Cerebellar cortex (tissue), 1 donor: ENCODE results near the gene ARHGEF37.
"Not testable (repeated sequence)": the region's sequence is repeated elsewhere in the genome, so short reads cannot be mapped to it uniquely, and the experiment has no call there.

Experiments
- DNase-seq: peaks from one replicate; pipeline ENCODE4 v3.0.0-alpha.2; 2015; ENCODE audit warnings: low spot score

The ARHGEF37 gene

DNA sequence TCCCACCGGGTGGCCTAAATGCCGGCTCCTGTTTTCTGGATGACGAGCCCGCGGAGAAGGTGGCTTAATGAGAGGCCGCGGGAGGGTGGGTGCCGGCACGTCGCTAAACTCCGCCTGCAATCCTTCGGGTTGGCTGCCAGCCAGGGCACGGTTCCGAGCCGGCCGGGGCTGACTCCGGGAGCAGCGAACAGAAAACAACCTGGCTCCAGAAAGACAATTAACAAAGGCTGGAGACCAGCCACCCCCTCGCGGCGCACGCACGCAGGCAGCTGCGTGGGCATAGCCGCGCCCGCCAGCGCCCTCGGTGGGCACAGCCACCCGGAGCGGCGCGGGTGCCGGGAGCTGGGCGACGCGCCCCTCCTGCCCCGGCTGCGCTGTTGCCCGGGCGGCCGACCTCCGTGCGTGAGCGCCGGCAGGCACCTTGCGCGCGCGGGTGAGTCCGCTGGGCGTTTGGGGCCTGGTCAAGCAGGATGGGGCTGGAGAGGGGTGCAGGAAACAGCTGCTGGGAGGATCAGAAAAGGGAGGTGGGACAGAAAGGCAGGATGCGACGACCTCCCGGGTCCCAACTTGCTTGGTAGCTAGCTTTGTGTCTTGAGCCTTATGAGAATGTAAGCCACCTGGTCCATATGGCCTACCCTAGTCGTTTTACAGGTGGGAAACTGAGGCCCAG, at the start of gene ARHGEF37:
ARHGEF37 (plus strand) TSS at position 307 of the 670 bp plus-strand sequence. CDS start 16,272 bp downstream, outside the sequence.
- peak; percentile 73 for DNase-seq

GRCh38 chr5:149532413-149532812, 48.9 kb upstream of the ARHGEF37 start:
- DNase-seq = no peak

- not testable (repeated sequence) for DNase-seq
These were observed 45.5 kb upstream of the ARHGEF37 start for GRCh38 chr5:149535787-149536186.

DNA sequence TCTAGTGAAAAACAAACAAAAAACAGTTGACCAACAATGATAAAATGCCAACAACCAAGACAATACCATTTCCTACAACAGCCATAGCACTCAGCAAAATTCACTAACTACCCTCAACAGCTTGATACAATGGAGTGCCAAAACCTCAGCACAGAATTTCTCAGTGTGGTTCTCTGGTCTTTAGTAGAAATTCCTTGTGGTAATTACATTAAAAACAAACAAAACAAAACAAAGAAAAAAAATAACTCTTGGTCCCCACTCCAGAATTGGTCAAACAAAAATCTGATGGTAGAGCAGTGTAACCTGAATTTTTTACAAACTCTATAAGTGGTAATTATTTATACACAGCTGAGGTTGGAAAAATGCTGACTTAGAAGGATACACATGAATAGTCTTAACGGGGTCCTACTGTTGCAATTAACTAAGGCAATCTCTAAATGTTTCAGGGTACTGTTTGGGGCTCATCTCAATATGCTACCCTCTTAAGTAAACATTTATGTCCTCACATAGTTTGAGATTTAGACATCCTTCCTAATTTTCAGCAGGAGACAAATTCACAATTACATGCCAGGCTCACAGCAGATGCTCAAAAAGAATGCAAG, 43.8 kb upstream of the ARHGEF37 start:
- no peak for DNase-seq

GRCh38 chr5:149540089-149540488, 41.2 kb upstream of the ARHGEF37 start:
- no peak for DNase-seq

DNA sequence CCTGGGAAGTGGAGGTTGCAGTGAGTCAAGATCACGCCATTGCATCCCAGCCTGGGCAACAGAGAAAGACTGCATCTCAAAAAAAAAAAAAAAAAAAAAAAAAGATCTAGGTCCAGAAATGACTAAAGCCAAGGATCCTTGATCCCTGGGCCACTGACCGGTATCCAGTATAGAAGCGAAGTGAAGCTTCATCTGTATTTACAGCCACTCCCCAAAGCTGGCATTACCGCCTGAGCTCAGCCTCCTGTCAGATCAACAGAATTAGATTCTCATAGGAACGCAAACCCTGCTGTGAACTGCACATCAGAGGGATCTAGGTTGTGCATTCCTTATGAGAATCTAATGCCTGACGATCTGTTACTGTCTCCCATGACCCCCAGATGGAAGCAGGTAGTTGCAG, 39.4 kb upstream of the ARHGEF37 start:
- no peak for DNase-seq

- DNase-seq = no peak
These were observed 37.8 kb upstream of the ARHGEF37 start for GRCh38 chr5:149543361-149544027.

- DNase-seq = no peak
These were observed 37.3 kb upstream of the ARHGEF37 start for GRCh38 chr5:149544028-149544420.

GRCh38 chr5:149545327-149545726, 36.0 kb upstream of the ARHGEF37 start:
- no peak for DNase-seq

DNA sequence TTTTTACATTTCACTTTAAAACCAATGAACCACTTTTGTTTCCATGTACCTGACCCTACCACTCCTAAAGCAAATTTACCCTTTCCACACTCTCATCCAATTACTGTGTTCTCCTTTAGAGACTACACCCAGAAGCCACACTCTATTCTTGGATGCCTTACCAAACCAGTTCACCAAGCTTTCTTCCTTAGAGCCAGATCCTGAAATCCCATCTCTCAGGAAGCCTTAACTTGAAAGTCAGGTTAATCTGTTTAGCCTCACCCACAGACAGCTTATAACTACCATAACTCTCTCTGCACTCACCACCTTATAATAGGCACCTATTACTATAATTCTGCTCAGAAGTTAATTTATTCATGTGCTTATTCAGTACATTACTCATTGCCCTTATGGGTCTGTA, 34.3 kb upstream of the ARHGEF37 start:
- no peak for DNase-seq

DNA sequence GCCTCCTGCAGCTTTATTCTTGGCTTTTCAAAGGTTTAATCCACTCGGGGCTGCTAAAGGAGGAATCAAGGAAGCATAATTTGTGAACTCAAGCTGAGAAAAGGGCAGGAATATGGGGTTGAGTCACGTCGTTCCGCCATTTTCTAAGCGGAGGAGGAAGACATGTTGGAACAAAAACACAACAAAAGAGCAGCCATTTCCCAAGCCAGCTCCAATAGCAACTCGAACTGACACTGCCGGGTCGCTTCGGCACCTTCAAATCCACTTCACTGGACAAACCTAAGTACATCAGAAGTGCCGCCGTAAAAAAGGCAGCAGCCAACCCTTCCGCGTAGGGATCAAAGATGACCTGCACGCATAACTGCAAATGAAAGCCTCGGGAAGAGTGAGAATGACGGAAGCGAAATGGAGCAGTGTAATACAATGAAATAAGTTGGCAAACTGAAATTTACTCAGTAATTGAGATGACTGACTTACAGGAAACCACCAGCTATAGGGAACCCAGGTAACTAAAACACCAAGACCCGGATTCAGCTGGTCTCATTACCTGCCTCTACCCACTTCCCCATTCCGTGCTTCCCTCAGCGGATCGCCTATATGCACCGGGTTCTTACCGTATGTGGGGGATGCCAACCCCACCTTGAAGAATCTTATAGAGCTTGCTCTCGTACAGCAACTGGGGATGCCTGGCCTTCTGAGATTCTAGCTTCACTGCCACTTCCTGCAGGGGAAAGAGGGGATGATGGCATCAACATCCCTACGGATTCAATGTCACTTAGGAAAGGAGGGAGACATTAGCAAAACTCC, 31.6 kb upstream of the ARHGEF37 start:
- DNase-seq = peak; percentile 60

- DNase-seq = no peak
These were observed 31.1 kb upstream of the ARHGEF37 start for GRCh38 chr5:149550268-149550583.

DNA sequence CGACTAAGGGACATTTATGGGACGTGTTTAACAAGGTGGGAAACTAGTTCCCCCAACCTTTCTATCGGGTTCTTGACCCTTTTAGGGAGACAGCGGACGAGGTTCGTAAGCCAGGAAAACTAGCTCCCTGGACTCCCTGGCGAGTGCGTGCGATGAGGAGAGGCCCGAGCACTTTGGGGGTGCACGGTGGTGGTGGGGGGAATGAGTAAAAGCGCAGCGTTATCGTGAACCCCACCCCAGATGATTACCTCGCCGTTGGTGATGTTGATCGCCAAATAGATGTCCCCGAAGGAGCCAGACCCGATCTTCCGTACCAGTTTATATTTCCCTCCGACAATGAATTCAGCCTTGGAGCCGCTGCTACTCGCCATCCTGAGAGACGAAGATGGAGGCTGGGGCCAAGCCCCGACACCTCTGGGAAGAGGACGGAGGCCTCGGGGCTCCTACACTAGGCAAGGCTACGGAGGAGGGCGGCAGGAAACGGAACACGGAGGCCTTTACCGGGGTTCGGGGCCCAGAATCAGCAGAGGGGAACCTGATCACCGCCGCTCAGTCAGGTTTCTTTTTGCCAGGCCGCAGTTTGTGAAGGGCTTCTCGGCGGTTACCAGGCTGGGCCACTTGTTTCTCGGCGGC, 30.6 kb upstream of the ARHGEF37 start:
- DNase-seq = no peak

GRCh38 chr5:149551227-149552037, 29.9 kb upstream of the ARHGEF37 start, which contains the start of gene CSNK1A1:
Gene CSNK1A1, minus strand, starts transcription at chr5:149551439. Its CDS starts 475 bp downstream, at chr5:149550964.
- peak; percentile 98 for DNase-seq

DNA sequence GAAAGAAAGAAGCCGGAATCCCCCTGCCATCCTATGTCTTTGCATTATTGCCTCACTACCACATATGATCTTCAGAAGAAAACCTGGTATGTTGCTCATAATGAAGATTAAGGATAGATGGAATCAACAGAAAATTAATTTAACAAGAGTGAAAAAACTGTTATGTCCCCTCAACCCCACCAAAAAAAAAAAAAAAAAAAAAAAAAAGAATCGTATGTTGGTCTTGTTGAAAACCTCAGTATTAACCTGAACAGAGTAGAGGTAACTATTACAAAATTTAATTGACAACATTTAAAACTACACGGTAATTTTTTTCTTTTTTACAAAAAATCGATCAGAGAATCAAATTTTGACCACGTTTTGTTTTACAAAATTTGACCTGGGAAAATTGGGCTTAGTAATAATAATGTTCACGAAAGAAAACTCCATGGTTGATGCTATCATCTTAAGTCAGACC, 29.2 kb upstream of the ARHGEF37 start:
- DNase-seq = no peak

- DNase-seq = no peak
These were observed 28.6 kb upstream of the ARHGEF37 start for GRCh38 chr5:149552553-149553160.

DNA sequence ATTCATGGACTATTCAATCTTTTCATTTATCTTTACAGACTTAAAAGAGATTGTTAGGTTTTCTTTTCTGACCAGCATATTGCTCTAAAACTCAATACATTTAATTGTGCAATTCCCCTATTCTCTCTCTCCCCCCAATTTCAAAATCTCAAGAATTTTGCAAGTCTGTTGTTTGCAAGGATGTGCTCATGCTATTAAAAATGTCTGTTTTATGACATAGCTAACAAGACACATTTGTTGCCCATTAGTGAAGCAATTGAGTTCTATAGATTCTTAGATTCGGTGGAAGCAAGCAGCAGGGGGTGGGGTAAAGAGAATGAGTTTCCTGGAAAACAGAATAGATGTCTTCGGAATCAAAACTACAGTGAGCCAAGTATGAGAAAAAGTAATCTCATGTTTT, 21.6 kb upstream of the ARHGEF37 start:
- no peak for DNase-seq

DNA sequence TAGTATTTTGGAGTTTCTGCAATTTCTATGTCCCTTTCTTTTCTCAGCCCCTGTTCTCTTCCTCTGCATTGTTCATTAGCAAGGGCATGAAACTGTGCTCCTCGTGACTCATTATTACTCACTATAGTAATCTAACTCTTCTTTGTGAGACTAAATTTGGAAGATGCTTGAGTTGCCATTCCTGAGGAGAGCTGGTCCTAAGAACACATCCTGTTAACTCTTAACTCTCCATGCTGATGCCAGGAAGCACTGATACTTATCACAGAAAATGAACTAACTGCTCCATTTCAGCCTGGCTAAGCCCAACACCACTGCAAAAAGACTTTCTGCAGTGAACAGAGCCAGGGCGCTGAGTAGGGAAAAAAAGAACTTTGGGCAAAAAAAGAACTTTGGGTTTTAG, 19.4 kb upstream of the ARHGEF37 start:
- no peak for DNase-seq

GRCh38 chr5:149563466-149563865, 17.8 kb upstream of the ARHGEF37 start:
- no peak for DNase-seq

- DNase-seq = peak; percentile 95
These were observed 16.7 kb upstream of the ARHGEF37 start for GRCh38 chr5:149564542-149565140.
